HepG2 (cell line): ENCODE data around the gene ZSWIM8. TPM values are rescaled to one million over a fixed set of nuclear protein-coding genes. Genes with fewer than 3 reads are reported as not detected.

Experiments
- ESRRA ChIP-seq: sonication (generic); formaldehyde crosslinking; IDR thresholded peaks from 2 replicates; pipeline ENCODE4 v1.5.1; 2020; ENCODE audit warnings: mild to moderate bottlenecking, low read depth, missing genetic modification reagents
- GTF2F1 ChIP-seq: fragments of 150-350 bp; IDR thresholded peaks from 2 replicates; pipeline ENCODE4 v1.6.1; 2014; ENCODE audit warnings: low read length
- HNF4G ChIP-seq, 2 experiments: sonication (generic) in 1 of 2; formaldehyde crosslinking in 1 of 2; IDR thresholded peaks; 2 replicates each; pipeline versions ENCODE4 v1.4.0 to v1.6.1; 2011 to 2020; ENCODE audit warnings: borderline replicate concordance in 2 of 2, low read depth in 2 of 2, mild to moderate bottlenecking in 2 of 2, low read length in 1 of 2, missing genetic modification reagents in 1 of 2, moderate library complexity in 1 of 2
- KLF9 ChIP-seq: IDR thresholded peaks from 2 replicates; pipeline ENCODE4 v1.6.1; 2016; ENCODE audit warnings: low read depth
- MEIS1 ChIP-seq: sonication (generic); formaldehyde crosslinking; IDR thresholded peaks from 2 replicates; pipeline ENCODE4 v1.9.0; 2021; ENCODE audit warnings: mild to moderate bottlenecking, missing genetic modification reagents, moderate library complexity, borderline replicate concordance
- RFX3 ChIP-seq: IDR thresholded peaks from 2 replicates; pipeline ENCODE4 v1.6.1; 2016; ENCODE audit warnings: missing biosample characterization, missing genetic modification reagents
- RFXANK ChIP-seq: IDR thresholded peaks from 2 replicates; pipeline ENCODE4 v1.6.1; 2016
- TEAD3 ChIP-seq: optimal IDR thresholded peaks from 2 replicates; pipeline ENCODE3; 2016; ENCODE audit warnings: borderline replicate concordance
- ZKSCAN1 ChIP-seq: fragments of 150-350 bp; IDR thresholded peaks from 2 replicates; pipeline ENCODE4 v1.6.1; 2014; ENCODE audit warnings: low read length
- ZKSCAN5 ChIP-seq: sonication (generic); formaldehyde crosslinking; IDR thresholded peaks from 2 replicates; pipeline ENCODE4 v1.5.1; 2020; ENCODE audit warnings: mild to moderate bottlenecking, missing genetic modification reagents
- ZNF10 ChIP-seq: sonication (generic); formaldehyde crosslinking; IDR thresholded peaks from 2 replicates; pipeline ENCODE4 v1.4.0; 2020; ENCODE audit warnings: mild to moderate bottlenecking, low read depth, missing genetic modification reagents, borderline replicate concordance
- ZNF138 ChIP-seq: sonication (generic); formaldehyde crosslinking; IDR thresholded peaks from 2 replicates; pipeline ENCODE4 v1.5.0; 2020; ENCODE audit warnings: mild to moderate bottlenecking, low read depth, missing genetic modification reagents
- ZNF335 ChIP-seq: sonication (generic); formaldehyde crosslinking; IDR thresholded peaks from 2 replicates; pipeline ENCODE4 v1.4.0; 2020; ENCODE audit warnings: missing genetic modification reagents
- ZNF644 ChIP-seq: IDR thresholded peaks from 2 replicates; pipeline ENCODE4 v1.6.1; 2016; ENCODE audit warnings: low read depth
- polyA plus RNA-seq, 8 experiments: library from polyadenylated mRNA; depleted of rRNA in 3 of 8; stranded (reverse) in 7 of 8; unstranded in 1 of 8; fragments of >200 nt; fragmentation: Illumina TruSeq in 4 of 8; extraction: Trizol in 4 of 8; gene quantifications; 2 replicates each; pipeline versions ENCODE4 v1.2.1 to v1.2.3, GENCODE V29; 2011 to 2016; ENCODE audit warnings: low read depth in 4 of 8, missing spikeins in 1 of 8, mixed read lengths in 1 of 8; ENCODE audit not compliant: insufficient read depth in 1 of 8
- total RNA-seq, 5 experiments: library from RNA; depleted of rRNA; stranded (reverse); fragments of >200 nt; fragmentation: Illumina TruSeq; extraction: Trizol; gene quantifications; 2 replicates each; pipeline ENCODE4 v1.2.3, GENCODE V29; 2016; ENCODE audit warnings: low read depth in 1 of 5
- TF ChIP-seq, protein P1 (sequence below): sonication (generic); formaldehyde crosslinking; IDR thresholded peaks from 2 replicates; pipeline ENCODE4 v1.4.0; 2020; ENCODE audit warnings: mild to moderate bottlenecking, missing genetic modification reagents
- TF ChIP-seq, protein P2 (sequence below): sonication (generic); formaldehyde crosslinking; IDR thresholded peaks from 2 replicates; pipeline ENCODE4 v1.4.0; 2020; ENCODE audit warnings: mild to moderate bottlenecking, low read depth, missing genetic modification reagents
- TF ChIP-seq, protein P3 (sequence below): sonication (generic); formaldehyde crosslinking; IDR thresholded peaks from 2 replicates; pipeline ENCODE4 v1.5.0; 2020; ENCODE audit warnings: missing genetic modification reagents

ZSWIM8 gene
- total and polyA plus RNA-seq, 2 of the 13 experiments (the other 11 are each of a cell fraction or from before 2014, with no cell fraction given), result 39.9 to 98.2 TPM

DNA sequence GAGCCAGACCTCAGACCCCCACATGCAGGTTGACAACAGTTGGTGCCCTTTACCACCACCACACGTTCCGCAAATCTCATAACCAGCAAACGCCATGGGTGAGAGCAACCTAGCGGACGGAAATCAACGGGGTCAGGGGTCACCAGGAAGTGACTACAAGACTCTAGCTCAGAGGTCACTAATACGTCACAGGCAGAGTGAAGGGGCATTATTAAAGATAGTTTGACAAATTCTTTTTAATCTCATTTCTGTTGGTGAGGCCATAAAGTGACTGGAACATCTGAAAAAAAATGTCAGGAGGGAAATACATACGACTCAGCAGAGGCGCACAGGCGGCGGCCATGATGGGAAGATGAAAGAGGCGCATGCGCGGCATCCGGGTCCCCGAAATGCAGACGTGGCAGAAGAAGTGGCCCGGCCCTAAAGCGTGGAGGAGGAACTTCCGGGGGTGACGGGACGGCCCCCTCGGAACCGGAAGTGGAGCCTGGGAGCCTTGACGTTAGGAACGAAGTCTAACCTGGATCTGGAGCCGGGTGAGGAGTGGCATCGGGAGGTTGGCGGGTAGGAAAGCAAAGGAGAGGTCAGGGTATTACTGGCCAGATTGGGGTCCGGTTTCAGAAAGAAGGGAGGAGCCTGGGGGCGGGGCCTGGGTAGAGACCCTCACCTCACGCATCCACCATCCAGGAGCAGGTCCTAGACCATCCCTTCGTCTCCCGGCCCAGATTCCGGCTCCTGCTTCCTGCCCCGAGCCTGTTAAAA lies 41.3 kb upstream of the ZSWIM8 start, which contains the start of gene SEC24C (continued):
- TF ChIP-seq, protein P1, sequence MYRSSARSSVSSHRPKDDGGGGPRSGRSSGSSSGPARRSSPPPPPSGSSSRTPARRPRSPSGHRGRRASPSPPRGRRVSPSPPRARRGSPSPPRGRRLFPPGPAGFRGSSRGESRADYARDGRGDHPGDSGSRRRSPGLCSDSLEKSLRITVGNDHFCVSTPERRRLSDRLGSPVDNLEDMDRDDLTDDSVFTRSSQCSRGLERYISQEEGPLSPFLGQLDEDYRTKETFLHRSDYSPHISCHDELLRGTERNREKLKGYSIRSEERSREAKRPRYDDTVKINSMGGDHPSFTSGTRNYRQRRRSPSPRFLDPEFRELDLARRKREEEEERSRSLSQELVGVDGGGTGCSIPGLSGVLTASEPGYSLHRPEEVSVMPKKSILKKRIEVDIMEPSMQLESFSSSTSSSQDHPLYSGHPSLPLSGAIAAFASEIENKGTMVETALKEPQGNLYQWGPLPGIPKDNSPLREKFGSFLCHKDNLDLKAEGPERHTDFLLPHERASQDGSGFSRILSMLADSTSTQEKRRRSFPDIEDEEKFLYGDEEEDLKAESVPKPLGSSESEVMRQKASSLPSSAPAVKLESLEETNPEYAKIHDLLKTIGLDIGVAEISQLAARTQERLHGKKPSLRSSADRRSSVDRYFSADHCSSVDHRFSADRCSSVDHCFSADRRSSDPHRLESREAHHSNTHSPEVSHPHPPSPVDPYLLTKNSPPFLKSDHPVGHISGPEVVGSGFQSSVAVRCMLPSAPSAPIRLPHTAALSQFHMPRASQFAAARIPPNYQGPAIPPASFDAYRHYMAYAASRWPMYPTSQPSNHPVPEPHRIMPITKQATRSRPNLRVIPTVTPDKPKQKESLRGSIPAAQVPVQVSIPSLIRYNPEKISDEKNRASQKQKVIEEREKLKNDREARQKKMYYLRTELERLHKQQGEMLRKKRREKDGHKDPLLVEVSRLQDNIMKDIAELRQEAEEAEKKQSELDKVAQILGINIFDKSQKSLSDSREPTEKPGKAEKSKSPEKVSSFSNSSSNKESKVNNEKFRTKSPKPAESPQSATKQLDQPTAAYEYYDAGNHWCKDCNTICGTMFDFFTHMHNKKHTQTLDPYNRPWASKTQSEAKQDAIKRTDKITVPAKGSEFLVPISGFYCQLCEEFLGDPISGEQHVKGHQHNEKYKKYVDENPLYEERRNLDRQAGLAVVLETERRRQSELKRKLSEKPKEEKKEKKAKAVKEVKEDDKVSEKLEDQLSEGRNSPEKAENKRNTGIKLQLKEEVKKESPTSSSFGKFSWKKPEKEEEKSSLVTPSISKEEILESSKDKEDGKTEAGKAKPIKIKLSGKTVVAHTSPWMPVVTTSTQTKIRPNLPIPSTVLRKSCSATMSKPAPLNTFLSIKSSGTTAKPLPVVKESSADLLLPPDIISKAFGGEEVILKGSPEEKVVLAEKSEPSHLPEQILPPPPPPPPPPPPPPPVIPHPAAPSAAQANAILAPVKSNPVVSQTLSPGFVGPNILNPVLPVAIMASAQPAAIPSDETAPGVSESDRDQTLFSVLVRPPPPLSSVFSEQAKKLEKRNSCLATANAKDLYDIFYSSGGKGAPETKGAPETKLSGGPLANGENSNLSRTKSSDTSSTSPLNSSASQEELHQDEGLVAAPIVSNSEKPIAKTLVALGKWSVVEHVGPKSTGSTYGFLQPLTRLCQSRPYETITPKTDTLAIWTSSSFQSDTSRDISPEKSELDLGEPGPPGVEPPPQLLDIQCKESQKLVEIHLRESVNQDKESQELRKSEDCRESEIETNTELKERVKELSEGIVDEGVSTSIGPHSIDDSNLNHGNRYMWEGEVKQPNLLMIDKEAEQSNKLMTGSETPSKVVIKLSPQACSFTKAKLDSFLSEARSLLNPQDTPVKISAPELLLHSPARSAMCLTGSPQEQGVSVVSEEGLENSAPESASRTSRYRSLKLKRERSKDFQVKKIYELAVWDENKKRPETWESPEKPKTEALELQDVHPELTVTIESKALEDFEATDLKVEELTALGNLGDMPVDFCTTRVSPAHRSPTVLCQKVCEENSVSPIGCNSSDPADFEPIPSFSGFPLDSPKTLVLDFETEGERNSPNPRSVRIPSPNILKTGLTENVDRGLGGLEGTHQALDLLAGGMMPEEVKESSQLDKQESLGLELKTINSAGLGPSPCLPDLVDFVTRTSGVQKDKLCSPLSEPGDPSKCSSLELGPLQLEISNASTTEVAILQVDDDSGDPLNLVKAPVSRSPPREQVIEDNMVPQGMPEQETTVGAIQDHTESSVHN (CRISPR knock-in tag), result no peak
- TF ChIP-seq HNF4G (IDR thresholded peaks at IDR 0.05; ENCODE audit: borderline replicate concordance, low read depth, low read length) (peak; percentile 19), HNF4G (CRISPR knock-in tag; IDR thresholded peaks at IDR 0.05; ENCODE audit: borderline replicate concordance, low read depth) (no peak), TEAD3 (CRISPR knock-in tag) (peak; percentile 58), ZNF644 (CRISPR knock-in tag) (no peak), ZNF335 (no peak), ZNF138 (CRISPR knock-in tag) (no peak), ZKSCAN1 (no peak), MEIS1 (CRISPR knock-in tag) (peak; percentile 18; the same call in 1 of the 2 replicates), ESRRA (CRISPR knock-in tag) (no peak), KLF9 (CRISPR knock-in tag) (peak; percentile 44; the same call in 1 of the 2 replicates), ZKSCAN5 (no peak), RFX3 (CRISPR knock-in tag) (no peak), RFXANK (CRISPR knock-in tag) (0 out of 2 replicates have a peak, but pooled peaks have one; percentile 46), GTF2F1 (no peak; the same call in 1 of the 2 replicates), ZNF10 (CRISPR knock-in tag) (no peak)
- TF ChIP-seq, protein P2, sequence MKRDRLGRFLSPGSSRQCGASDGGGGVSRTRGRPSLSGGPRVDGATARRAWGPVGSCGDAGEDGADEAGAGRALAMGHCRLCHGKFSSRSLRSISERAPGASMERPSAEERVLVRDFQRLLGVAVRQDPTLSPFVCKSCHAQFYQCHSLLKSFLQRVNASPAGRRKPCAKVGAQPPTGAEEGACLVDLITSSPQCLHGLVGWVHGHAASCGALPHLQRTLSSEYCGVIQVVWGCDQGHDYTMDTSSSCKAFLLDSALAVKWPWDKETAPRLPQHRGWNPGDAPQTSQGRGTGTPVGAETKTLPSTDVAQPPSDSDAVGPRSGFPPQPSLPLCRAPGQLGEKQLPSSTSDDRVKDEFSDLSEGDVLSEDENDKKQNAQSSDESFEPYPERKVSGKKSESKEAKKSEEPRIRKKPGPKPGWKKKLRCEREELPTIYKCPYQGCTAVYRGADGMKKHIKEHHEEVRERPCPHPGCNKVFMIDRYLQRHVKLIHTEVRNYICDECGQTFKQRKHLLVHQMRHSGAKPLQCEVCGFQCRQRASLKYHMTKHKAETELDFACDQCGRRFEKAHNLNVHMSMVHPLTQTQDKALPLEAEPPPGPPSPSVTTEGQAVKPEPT (CRISPR knock-in tag), result no peak
- TF ChIP-seq, protein P3, sequence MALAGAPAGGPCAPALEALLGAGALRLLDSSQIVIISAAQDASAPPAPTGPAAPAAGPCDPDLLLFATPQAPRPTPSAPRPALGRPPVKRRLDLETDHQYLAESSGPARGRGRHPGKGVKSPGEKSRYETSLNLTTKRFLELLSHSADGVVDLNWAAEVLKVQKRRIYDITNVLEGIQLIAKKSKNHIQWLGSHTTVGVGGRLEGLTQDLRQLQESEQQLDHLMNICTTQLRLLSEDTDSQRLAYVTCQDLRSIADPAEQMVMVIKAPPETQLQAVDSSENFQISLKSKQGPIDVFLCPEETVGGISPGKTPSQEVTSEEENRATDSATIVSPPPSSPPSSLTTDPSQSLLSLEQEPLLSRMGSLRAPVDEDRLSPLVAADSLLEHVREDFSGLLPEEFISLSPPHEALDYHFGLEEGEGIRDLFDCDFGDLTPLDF (CRISPR knock-in tag), result no peak; the same call in 1 of the 2 replicates
